Measurements from ENCODE around the gene ARHGEF28. TPM values are rescaled to one million over a fixed set of nuclear protein-coding genes. Genes with fewer than 3 reads are reported as not detected.

The ARHGEF28 gene
- total RNA-seq, 1 donor from 2014 or later = 8.5 TPM

DNA sequence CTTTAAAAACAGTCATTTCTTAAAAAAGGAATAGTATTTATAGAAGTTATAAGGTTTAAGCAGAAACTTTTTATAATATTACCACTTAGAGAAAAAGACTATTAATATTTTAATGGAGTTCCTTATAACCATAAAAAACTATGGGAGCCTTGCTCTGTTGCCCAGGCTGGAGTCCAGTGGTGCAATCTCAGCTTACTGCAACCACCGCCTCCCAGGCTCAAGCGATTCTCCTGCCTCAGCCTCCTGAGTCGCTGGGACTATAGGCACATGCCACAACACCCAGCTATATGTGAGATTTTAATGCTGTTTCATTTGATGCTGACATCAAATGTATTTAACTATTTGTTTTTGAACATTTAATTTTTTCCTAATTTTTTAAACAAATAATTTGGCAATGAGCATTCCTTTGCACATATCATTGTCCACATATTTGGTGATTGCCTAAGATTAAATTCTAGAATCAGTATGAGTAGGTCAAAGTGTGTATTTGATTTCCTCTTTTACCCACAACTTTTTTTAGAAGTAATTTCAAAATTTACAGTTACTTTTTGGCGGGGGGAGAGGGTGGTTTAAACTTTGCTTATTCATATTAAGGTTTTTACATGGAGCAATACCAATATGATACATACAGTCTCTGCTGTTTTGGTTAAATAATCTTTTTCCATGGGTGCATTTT, 235.5 kb downstream of the ARHGEF28 start:
- Histone ChIP-seq H3K36me3 (ENCODE audit: insufficient read depth, low read length) (peaks cover 11% of the 10 kb centered on the region), H4K20me1 (ENCODE audit: insufficient read depth, low read length) (no peaks in the 10 kb centered on the region), H3K27me3 (ENCODE audit: insufficient read depth, low read length) (no peaks in the 10 kb centered on the region), H3K4me2 (ENCODE audit: low read length) (no peak overlapping the region), H3K9me3 (ENCODE audit: insufficient read depth, low read depth, low read length) (no peaks in the 10 kb centered on the region), H3K4me3 (ENCODE audit: insufficient read depth, low read depth, low read length) (no peak overlapping the region), H2AFZ (ENCODE audit: low read depth, low read length) (no peak overlapping the region), H3K79me2 (ENCODE audit: insufficient read depth, low read length) (no peaks in the 10 kb centered on the region), H3K9ac (ENCODE audit: low read length) (no peak overlapping the region), H3K4me1 (ENCODE audit: insufficient read depth, low read length) (no peaks in the 10 kb centered on the region), H3K27ac (ENCODE audit: low read depth, low read length) (no peak overlapping the region)
- FAIRE-seq (no peak), DNase-seq (ENCODE audit: low read depth) (no peak)
- H3K4me3 Mint-ChIP-seq (ENCODE audit: unreplicated experiment) = no peak overlapping the region
- no peak overlapping the region for H3K27ac Mint-ChIP-seq (ENCODE audit: unreplicated experiment)
- peaks cover 6% of the 10 kb centered on the region for H3K36me3 Mint-ChIP-seq (ENCODE audit: low read depth, unreplicated experiment)
- H3K27me3 Mint-ChIP-seq (ENCODE audit: low read depth, unreplicated experiment) = peaks cover 5% of the 10 kb centered on the region
- H3K4me1 Mint-ChIP-seq (ENCODE audit: low read depth, unreplicated experiment) = peaks cover 7% of the 10 kb centered on the region
- H3K9me3 Mint-ChIP-seq (ENCODE audit: unreplicated experiment) = no peaks in the 10 kb centered on the region
- TF ChIP-seq EZH2 (IDR thresholded peaks at IDR 0.05; ENCODE audit: insufficient read depth, low read length) = no peak
- TF ChIP-seq, protein P1, sequence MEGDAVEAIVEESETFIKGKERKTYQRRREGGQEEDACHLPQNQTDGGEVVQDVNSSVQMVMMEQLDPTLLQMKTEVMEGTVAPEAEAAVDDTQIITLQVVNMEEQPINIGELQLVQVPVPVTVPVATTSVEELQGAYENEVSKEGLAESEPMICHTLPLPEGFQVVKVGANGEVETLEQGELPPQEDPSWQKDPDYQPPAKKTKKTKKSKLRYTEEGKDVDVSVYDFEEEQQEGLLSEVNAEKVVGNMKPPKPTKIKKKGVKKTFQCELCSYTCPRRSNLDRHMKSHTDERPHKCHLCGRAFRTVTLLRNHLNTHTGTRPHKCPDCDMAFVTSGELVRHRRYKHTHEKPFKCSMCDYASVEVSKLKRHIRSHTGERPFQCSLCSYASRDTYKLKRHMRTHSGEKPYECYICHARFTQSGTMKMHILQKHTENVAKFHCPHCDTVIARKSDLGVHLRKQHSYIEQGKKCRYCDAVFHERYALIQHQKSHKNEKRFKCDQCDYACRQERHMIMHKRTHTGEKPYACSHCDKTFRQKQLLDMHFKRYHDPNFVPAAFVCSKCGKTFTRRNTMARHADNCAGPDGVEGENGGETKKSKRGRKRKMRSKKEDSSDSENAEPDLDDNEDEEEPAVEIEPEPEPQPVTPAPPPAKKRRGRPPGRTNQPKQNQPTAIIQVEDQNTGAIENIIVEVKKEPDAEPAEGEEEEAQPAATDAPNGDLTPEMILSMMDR (IDR thresholded peaks at IDR 0.05; ENCODE audit: insufficient read depth, low read depth, low read length) = no peak

DNA sequence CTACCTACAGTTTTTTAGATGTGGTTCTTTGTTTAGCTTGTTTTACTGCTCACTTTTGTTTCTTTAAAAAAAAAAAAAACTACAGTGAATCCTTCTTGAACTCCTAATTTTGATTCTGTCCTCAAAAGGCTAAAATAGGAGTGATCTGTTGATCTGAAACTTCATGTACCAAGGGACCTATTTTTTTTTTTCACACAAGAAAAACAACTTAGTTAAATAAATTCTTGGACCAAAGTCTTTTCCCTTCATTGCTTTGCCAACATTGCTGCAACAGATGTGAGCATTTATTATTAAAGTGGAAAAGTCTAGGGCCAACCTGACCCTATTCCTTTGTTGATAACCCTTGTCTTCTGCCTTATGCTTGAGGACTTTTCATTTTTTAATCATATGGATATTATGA, 236.8 kb downstream of the ARHGEF28 start:
- Histone ChIP-seq H3K79me2 (ENCODE audit: insufficient read depth, low read length) (no peaks in the 10 kb centered on the region), H3K4me3 (ENCODE audit: insufficient read depth, low read depth, low read length) (no peak overlapping the region), H3K4me2 (ENCODE audit: low read length) (no peak overlapping the region), H3K27ac (ENCODE audit: low read depth, low read length) (no peak overlapping the region), H3K4me1 (ENCODE audit: insufficient read depth, low read length) (peaks cover 4% of the 10 kb centered on the region), H3K36me3 (ENCODE audit: insufficient read depth, low read length) (peaks cover 11% of the 10 kb centered on the region), H2AFZ (ENCODE audit: low read depth, low read length) (no peak overlapping the region), H3K9me3 (ENCODE audit: insufficient read depth, low read depth, low read length) (no peaks in the 10 kb centered on the region), H4K20me1 (ENCODE audit: insufficient read depth, low read length) (no peaks in the 10 kb centered on the region), H3K9ac (ENCODE audit: low read length) (no peak overlapping the region), H3K27me3 (ENCODE audit: insufficient read depth, low read length) (no peaks in the 10 kb centered on the region)
- peaks cover 6% of the 10 kb centered on the region for H3K36me3 Mint-ChIP-seq (ENCODE audit: low read depth, unreplicated experiment)
- no peak for TF ChIP-seq EZH2 (IDR thresholded peaks at IDR 0.05; ENCODE audit: insufficient read depth, low read length)
- TF ChIP-seq, protein P1 (IDR thresholded peaks at IDR 0.05; ENCODE audit: insufficient read depth, low read depth, low read length) = no peak
- H3K4me3 Mint-ChIP-seq (ENCODE audit: unreplicated experiment) = no peak overlapping the region
- peaks cover 5% of the 10 kb centered on the region for H3K27me3 Mint-ChIP-seq (ENCODE audit: low read depth, unreplicated experiment)
- no peak for DNase-seq (ENCODE audit: low read depth)
- no peak overlapping the region for H3K27ac Mint-ChIP-seq (ENCODE audit: unreplicated experiment)
- FAIRE-seq = no peak
- H3K9me3 Mint-ChIP-seq (ENCODE audit: unreplicated experiment) = no peaks in the 10 kb centered on the region
- peaks cover 7% of the 10 kb centered on the region for H3K4me1 Mint-ChIP-seq (ENCODE audit: low read depth, unreplicated experiment)

DNA sequence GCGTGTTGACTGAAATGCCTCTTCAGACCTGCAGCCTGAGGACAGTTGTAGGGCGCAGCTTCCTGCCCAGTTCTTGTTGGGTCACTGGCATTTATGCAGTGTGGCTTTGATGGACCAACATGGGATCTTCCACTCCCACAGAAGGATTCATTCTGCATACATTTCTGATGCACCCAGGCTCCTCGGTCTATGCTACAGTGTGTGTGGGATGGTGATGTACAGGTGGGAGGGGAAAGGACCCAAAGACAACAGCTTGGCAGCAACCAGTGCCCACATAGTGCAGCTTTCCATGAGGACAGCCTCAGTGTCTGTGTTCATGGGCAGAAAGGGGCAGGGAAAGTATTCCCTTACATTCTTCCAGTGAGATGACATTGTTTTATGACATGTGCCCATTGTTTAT, 237.9 kb downstream of the ARHGEF28 start:
- H3K27me3 ChIP-seq (ENCODE audit: insufficient read depth, low read length) = no peaks in the 10 kb centered on the region
- Mint-ChIP-seq H3K27me3 (ENCODE audit: low read depth, unreplicated experiment) (peaks cover 5% of the 10 kb centered on the region), H3K4me1 (ENCODE audit: low read depth, unreplicated experiment) (peaks cover 7% of the 10 kb centered on the region), H3K36me3 (ENCODE audit: low read depth, unreplicated experiment) (peaks cover 4% of the 10 kb centered on the region), H3K9me3 (ENCODE audit: unreplicated experiment) (no peaks in the 10 kb centered on the region), H3K4me3 (ENCODE audit: unreplicated experiment) (no peak overlapping the region), H3K27ac (ENCODE audit: unreplicated experiment) (no peak overlapping the region)
- no peak overlapping the region for H3K9ac ChIP-seq (ENCODE audit: low read length)
- H3K79me2 ChIP-seq (ENCODE audit: insufficient read depth, low read length) = no peaks in the 10 kb centered on the region
- TF ChIP-seq, protein P1 (IDR thresholded peaks at IDR 0.05; ENCODE audit: insufficient read depth, low read depth, low read length) = no peak
- TF ChIP-seq EZH2 (IDR thresholded peaks at IDR 0.05; ENCODE audit: insufficient read depth, low read length) = no peak
- no peak overlapping the region for H3K4me2 ChIP-seq (ENCODE audit: low read length)
- H3K36me3 ChIP-seq (ENCODE audit: insufficient read depth, low read length) = peaks cover 3% of the 10 kb centered on the region
- no peak overlapping the region for H3K27ac ChIP-seq (ENCODE audit: low read depth, low read length)
- H3K4me3 ChIP-seq (ENCODE audit: insufficient read depth, low read depth, low read length) = no peak overlapping the region
- no peaks in the 10 kb centered on the region for H4K20me1 ChIP-seq (ENCODE audit: insufficient read depth, low read length)
- H3K9me3 ChIP-seq (ENCODE audit: insufficient read depth, low read depth, low read length) = no peaks in the 10 kb centered on the region
- no peak overlapping the region for H2AFZ ChIP-seq (ENCODE audit: low read depth, low read length)
- peaks cover 4% of the 10 kb centered on the region for H3K4me1 ChIP-seq (ENCODE audit: insufficient read depth, low read length)
- FAIRE-seq (no peak), DNase-seq (ENCODE audit: low read depth) (no peak)
